Activated CD4-positive, alpha-beta T cell treated with anti-CD3 and anti-CD28 coated beads, Interleukin-2, amount 50 U/mL, for 4 hours (primary cell): ENCODE measurements around the gene TXLNG.

Experiments used
- DNase-seq, 2 experiments: peaks; one replicate each; pipeline ENCODE4 v3.0.0-alpha.2; 2020

TXLNG gene

GRCh38 chrX:16785247-16786138, 773 bp upstream of the TXLNG start:
- no peak for DNase-seq

- peak; percentile 20 to 40 for DNase-seq
These were observed 797 bp downstream of the TXLNG start for GRCh38 chrX:16786791-16787735.

- DNase-seq = no peak
These were observed 2.2 kb downstream of the TXLNG start for GRCh38 chrX:16788477-16788876.

GRCh38 chrX:16796298-16796697, 10.0 kb downstream of the TXLNG start:
- no peak for DNase-seq

- no peak for DNase-seq
These were observed 11.1 kb downstream of the TXLNG start for GRCh38 chrX:16797358-16797757.

GRCh38 chrX:16797841-16798240, 11.6 kb downstream of the TXLNG start:
- DNase-seq = no peak

- DNase-seq = no peak
These were observed 18.7 kb downstream of the TXLNG start for GRCh38 chrX:16804923-16805464.

- no peak for DNase-seq
These were observed 21.3 kb downstream of the TXLNG start for GRCh38 chrX:16807548-16807947.

GRCh38 chrX:16807976-16808542, 21.8 kb downstream of the TXLNG start:
- DNase-seq = no peak

- DNase-seq = no peak
These were observed 28.3 kb downstream of the TXLNG start for GRCh38 chrX:16814597-16814996.

- no peak for DNase-seq
These were observed 33.4 kb downstream of the TXLNG start for GRCh38 chrX:16819634-16820033.

- no peak for DNase-seq
These were observed 36.5 kb downstream of the TXLNG start for GRCh38 chrX:16822723-16823122.

GRCh38 chrX:16825264-16826035, 39.2 kb downstream of the TXLNG start:
- DNase-seq = no peak

- no peak for DNase-seq
These were observed 39.9 kb downstream of the TXLNG start for GRCh38 chrX:16826207-16826606.

- no peak for DNase-seq
These were observed 41.0 kb downstream of the TXLNG start for GRCh38 chrX:16827225-16827624.

GRCh38 chrX:16828124-16828908, 42.0 kb downstream of the TXLNG start:
- no peak for DNase-seq

- DNase-seq = no peak
These were observed 46.0 kb downstream of the TXLNG start for GRCh38 chrX:16832301-16832700.

GRCh38 chrX:16834806-16835205, 48.5 kb downstream of the TXLNG start:
- no peak for DNase-seq

GRCh38 chrX:16836371-16836770, 50.1 kb downstream of the TXLNG start:
- DNase-seq = no peak

- no peak for DNase-seq
These were observed 52.2 kb downstream of the TXLNG start for GRCh38 chrX:16838202-16839066.
